Mucosa of rectum (tissue), 2 donors: ENCODE data around the gene MYO10.

ENCODE experiments used
- H3K27ac ChIP-seq, 2 donors: one replicate each; pipeline ENCODE4 v1.7.0; 2013; ENCODE audit warnings: inconsistent platforms in 2 of 2, low read depth in 2 of 2, low read length in 2 of 2
- H3K27me3 ChIP-seq, 2 donors: one replicate each; pipeline ENCODE4 v1.7.0; 2013; ENCODE audit warnings: low read length in 2 of 2; ENCODE audit not compliant: control insufficient read depth in 2 of 2, insufficient read depth in 2 of 2
- H3K36me3 ChIP-seq, 2 donors: one replicate each; pipeline ENCODE4 v1.7.0; 2013; ENCODE audit warnings: low read length in 2 of 2; ENCODE audit not compliant: control insufficient read depth in 2 of 2, insufficient read depth in 2 of 2
- H3K4me1 ChIP-seq, 2 donors: one replicate each; pipeline ENCODE4 v1.7.0; 2013; ENCODE audit warnings: low read length in 2 of 2, mild to moderate bottlenecking in 1 of 2; ENCODE audit not compliant: control insufficient read depth in 2 of 2, insufficient read depth in 2 of 2
- H3K4me3 ChIP-seq, 2 donors: one replicate each; pipeline ENCODE4 v1.7.0; 2013; ENCODE audit warnings: low read length in 2 of 2
- H3K9ac ChIP-seq, 2 donors: one replicate each; pipeline ENCODE4 v1.7.0; 2013; ENCODE audit warnings: low read length in 2 of 2, low read depth in 1 of 2, mild to moderate bottlenecking in 1 of 2
- H3K9me3 ChIP-seq, 2 donors: one replicate each; pipeline ENCODE4 v1.7.0; 2013; ENCODE audit warnings: low read length in 2 of 2; ENCODE audit not compliant: control insufficient read depth in 2 of 2
- donor health status: healthy.
- donor health status: Normal muscosa, but diverticular disease.

Gene MYO10

DNA sequence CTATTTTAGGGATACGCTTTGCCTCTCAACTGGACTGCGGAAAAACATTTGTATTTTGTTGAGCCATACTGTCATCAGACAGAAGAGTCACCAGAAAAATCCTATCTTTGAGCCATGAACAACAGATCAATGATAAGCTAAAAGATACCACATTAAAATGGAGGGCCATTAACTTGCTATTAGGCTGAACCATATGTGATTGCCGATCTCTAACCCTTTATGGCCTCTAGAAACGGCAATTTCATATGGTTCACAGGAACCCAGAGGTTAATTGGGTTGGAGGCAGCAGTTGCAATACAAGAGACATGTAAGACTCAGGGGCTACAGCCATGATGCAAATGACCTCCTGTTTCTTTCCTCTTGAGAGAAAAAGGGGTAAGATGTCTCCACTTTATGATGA, 69.8 kb downstream of the MYO10 start:
- Histone ChIP-seq H3K4me3 (no peak overlapping the region), H3K9ac (no peak overlapping the region), H3K4me1 (peaks cover 13 to 17% of the 10 kb centered on the region in 2 donors), H3K27me3 (no peaks in the 10 kb centered on the region), H3K36me3 (peaks cover 3 to 4% of the 10 kb centered on the region in 2 donors), H3K27ac (peak overlapping the region in 1 of 2 donors; percentile 48), H3K9me3 (no peaks in the 10 kb centered on the region)

DNA sequence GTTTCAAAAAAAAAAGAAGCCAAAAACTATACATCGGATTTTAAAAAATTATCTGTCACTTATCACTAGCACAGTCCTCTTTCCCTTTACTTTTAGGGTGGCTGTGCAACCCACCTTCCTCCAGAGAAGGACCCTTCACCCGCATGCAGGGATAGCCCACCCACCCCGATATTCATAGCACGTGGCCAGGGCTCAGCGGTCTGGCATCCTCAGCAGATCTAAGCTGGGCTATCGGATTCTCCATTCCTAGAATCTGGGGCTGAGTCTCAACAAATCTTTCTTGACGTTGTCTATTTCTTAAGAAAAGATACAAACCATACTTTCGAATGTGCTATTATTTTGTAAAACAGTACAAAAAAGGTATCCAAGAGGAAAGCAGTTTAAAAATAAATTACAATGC, 70.9 kb downstream of the MYO10 start:
- Histone ChIP-seq H3K4me3 (no peak overlapping the region), H3K9ac (no peak overlapping the region), H3K27me3 (no peaks in the 10 kb centered on the region), H3K9me3 (no peaks in the 10 kb centered on the region), H3K36me3 (peaks cover 3 to 4% of the 10 kb centered on the region in 2 donors), H3K4me1 (peaks cover 13 to 17% of the 10 kb centered on the region in 2 donors), H3K27ac (no peak overlapping the region)

DNA sequence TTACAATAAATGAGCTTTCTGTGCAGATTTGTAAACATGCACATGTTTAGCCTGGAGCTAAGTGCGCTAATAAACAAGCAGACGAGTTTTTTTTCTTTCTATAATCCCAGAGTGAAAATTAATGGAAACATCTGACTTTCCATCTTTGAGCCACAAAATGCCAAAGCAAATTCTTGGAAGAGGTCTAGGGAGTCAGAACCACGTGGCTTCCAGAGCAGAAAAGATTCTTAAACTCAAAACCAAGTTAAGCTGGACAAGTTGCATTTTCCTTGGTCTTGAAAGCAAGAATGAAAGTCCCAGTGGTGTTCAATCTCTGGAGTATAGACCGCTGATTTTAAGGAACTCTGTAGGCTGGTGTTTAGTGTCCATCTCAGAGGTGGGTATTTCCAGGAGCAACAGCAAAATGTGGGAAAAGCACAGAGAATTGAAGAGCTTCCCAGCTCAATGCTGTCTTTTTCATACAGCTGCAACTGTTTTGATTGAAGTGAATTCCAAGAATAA, 71.4 kb downstream of the MYO10 start:
- H3K4me1 ChIP-seq: peaks cover 13 to 17% of the 10 kb centered on the region in 2 donors
- no peak overlapping the region for H3K27ac ChIP-seq
- H3K36me3 ChIP-seq: peaks cover 3 to 4% of the 10 kb centered on the region in 2 donors
- no peak overlapping the region for H3K4me3 ChIP-seq
- no peaks in the 10 kb centered on the region for H3K9me3 ChIP-seq
- H3K9ac ChIP-seq: no peak overlapping the region
- no peaks in the 10 kb centered on the region for H3K27me3 ChIP-seq

DNA sequence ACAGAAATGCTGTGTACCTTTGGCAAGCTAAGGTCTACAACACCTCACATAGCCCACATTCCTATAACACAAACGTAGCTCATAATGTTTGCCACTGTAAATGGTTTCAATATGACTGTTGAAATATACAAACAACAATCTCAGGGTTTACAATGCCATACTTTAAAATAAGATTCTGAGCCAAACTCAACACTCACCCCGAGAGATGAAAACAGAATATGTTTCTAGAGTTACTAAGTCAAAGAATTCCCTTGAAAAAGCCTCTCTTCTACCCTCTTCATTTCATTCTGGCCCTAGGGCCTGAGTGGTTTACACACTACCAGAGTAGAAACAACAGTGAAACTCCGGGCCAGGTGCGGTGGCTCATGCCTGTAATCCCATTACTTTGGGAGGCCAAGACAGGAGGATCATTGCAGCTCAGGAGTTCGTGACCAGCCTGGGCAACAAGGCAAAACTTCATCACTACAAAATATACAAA, 72.6 kb downstream of the MYO10 start:
- H3K27ac ChIP-seq: no peak overlapping the region
- H3K4me3 ChIP-seq: no peak overlapping the region
- no peak overlapping the region for H3K9ac ChIP-seq
- peaks cover 0 to 3% of the 10 kb centered on the region in 2 donors for H3K9me3 ChIP-seq
- H3K4me1 ChIP-seq: peaks cover 13 to 17% of the 10 kb centered on the region in 2 donors
- peaks cover 3 to 4% of the 10 kb centered on the region in 2 donors for H3K36me3 ChIP-seq
- no peaks in the 10 kb centered on the region for H3K27me3 ChIP-seq

DNA sequence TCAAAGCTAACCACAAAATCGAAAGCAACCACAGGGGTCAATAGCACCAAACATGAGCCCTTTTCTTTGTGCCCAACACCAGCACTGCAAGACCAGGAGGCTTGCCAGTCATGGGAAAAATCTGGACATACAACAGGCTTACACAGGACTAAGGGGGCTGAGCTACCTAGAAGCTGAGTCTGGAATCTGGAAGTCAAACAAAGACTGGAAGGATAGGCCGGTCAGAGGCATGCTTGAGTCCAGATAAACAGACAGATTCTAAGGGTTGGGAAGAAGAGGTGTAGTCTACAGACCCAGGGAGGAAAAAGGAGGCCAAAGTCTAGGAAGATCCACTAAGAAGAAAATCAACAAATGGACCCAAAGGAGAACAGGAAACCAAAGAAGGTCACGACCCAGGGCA, 73.3 kb downstream of the MYO10 start:
- Histone ChIP-seq H3K4me1 (peaks cover 13 to 17% of the 10 kb centered on the region in 2 donors), H3K4me3 (no peak overlapping the region), H3K27ac (no peak overlapping the region), H3K36me3 (peaks cover 5 to 8% of the 10 kb centered on the region in 2 donors), H3K27me3 (no peaks in the 10 kb centered on the region), H3K9ac (no peak overlapping the region), H3K9me3 (peaks cover 0 to 3% of the 10 kb centered on the region in 2 donors)

DNA sequence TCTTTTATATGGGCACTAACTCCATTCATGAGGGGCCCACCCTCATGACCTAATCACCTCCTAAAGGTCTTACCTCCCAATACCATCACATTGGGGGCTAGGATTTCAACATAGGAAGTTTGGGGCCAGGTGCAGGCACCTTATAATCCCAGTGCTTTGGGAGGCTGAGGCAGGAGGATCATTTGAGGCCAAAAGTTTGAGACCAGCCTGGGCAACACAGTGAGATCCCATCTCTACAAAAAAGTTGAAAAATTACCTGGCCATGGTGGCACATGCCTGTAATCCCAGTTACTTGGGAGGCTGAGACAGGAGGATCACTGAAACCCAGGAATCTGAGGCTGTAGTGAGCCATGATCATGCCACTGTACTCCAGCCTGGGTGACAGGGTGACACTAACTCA, 76.7 kb downstream of the MYO10 start:
- Histone ChIP-seq H3K4me3 (no peak overlapping the region), H3K9me3 (peaks cover 0 to 3% of the 10 kb centered on the region in 2 donors), H3K27me3 (no peaks in the 10 kb centered on the region), H3K27ac (no peak overlapping the region), H3K9ac (no peak overlapping the region), H3K4me1 (peaks cover 0 to 4% of the 10 kb centered on the region in 2 donors), H3K36me3 (peaks cover 2 to 4% of the 10 kb centered on the region in 2 donors)

DNA sequence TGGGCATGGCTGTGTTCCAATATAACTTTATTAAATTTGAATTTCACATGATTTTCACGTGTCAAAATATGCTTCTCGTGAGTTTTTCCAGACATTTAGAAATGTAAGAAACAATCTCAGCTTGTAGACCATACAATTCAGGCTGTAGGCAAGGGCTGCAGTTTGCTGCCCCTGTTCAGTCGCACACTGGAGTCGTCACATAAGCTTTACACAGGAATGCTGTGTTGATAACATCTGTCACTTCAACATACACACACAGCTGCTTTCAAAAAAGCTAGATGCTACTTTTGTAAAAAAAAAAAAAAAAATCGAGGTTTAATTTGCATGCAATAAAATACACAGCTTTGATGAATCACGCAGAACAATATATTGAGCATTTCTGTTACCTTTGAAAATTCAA, 77.9 kb downstream of the MYO10 start:
- peaks cover 0 to 3% of the 10 kb centered on the region in 2 donors for H3K9me3 ChIP-seq
- peaks cover 2 to 4% of the 10 kb centered on the region in 2 donors for H3K36me3 ChIP-seq

DNA sequence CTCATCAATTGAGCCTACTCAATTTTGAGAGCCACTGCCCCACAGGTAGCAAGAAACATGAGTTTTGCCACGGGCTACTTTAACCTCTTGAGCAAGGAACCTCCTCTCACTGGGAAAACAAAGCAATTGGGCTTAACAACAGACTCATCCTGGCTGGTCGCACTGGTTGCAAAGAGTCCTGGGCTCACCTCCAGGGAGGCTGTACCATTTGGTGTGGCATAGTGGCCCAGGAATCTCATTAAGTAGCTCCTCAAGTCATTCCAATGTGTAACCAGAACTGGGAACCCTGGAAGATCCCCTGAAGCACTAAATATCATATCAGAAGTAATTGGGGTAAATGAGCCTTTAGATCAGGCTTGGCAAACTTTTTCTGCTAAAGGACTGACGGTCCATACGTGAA, 78.5 kb downstream of the MYO10 start:
- Histone ChIP-seq H3K36me3 (peaks cover 2 to 4% of the 10 kb centered on the region in 2 donors), H3K4me1 (no peaks in the 10 kb centered on the region), H3K9me3 (peaks cover 0 to 3% of the 10 kb centered on the region in 2 donors), H3K27me3 (no peaks in the 10 kb centered on the region), H3K27ac (no peak overlapping the region), H3K4me3 (no peak overlapping the region), H3K9ac (no peak overlapping the region)

More for the DNA sequence above, 77.9 kb downstream of the MYO10 start:
- no peak overlapping the region for H3K27ac ChIP-seq
- no peaks in the 10 kb centered on the region for H3K27me3 ChIP-seq
- peaks cover 0 to 4% of the 10 kb centered on the region in 2 donors for H3K4me1 ChIP-seq
- no peak overlapping the region for H3K9ac ChIP-seq
- H3K4me3 ChIP-seq: no peak overlapping the region

DNA sequence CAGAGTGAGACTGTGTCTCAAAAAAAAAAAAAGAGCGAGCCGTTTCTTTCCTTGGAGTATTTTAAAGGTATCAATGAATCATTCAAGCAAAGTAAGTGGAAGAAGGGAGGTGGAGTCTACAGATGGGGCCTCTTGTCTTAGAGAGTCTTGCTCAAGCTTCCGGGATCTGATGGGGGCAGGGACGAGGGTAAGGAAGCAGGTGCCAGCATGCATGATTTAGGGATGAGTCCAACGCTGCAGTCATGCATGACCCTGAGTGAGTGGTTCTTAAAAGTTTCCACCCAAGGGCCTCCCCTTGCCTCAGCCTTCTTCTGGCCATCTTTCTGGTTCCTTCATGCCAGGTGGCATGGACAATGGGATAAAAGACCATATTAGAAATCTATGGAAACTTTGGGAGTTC, 79.6 kb downstream of the MYO10 start:
- H3K27me3 ChIP-seq: no peaks in the 10 kb centered on the region
- H3K9ac ChIP-seq: no peak overlapping the region
- H3K36me3 ChIP-seq: peaks cover 2 to 4% of the 10 kb centered on the region in 2 donors
- peaks cover 0 to 3% of the 10 kb centered on the region in 2 donors for H3K9me3 ChIP-seq
- no peaks in the 10 kb centered on the region for H3K4me1 ChIP-seq
- H3K27ac ChIP-seq: no peak overlapping the region
- H3K4me3 ChIP-seq: no peak overlapping the region

DNA sequence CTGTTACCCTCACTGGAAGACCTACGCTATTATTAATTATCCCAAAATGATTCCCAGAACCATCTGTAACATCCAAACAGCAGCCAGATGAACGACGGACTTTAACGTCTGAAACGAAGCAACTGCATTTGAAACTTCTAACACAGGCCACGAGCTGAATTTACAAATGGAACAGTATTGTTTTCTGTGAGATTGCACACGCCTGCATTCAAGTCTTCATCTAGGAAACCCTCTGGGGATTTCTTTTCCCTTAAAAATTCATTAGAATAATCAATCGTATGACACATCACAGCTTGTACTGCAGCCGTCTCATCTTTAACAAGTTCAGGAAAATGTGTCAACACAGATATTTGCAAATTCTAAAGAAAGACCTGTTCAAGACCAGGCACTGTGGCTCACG, 80.2 kb downstream of the MYO10 start:
- Histone ChIP-seq H3K9ac (no peak overlapping the region), H3K4me1 (no peaks in the 10 kb centered on the region), H3K36me3 (peaks cover 2 to 4% of the 10 kb centered on the region in 2 donors), H3K27ac (no peak overlapping the region), H3K9me3 (peaks cover 0 to 3% of the 10 kb centered on the region in 2 donors), H3K4me3 (no peak overlapping the region), H3K27me3 (no peaks in the 10 kb centered on the region)
